GM12891 (cell line): ENCODE data around the gene GJA5.

Experiments
- DNase-seq: peaks from one replicate; pipeline ENCODE4 v3.0.0; 2011; ENCODE audit warnings: low spot score; ENCODE audit not compliant: insufficient read length
- FAIRE-seq: peaks from 2 replicates; lab custom pipeline; 2011; peaks lifted over from hg19 to GRCh38; lab: Jason Lieb, UNC
- PAX5 ChIP-seq: IDR thresholded peaks from 2 replicates; pipeline ENCODE4 v1.6.1; 2011; ENCODE audit warnings: low read length, moderate library complexity, mild to moderate bottlenecking; ENCODE audit not compliant: insufficient read depth, severe bottlenecking
- POLR2A ChIP-seq: IDR thresholded peaks from 2 replicates; pipeline ENCODE4 v1.6.1; 2011; ENCODE audit warnings: low read depth, low read length, control low read depth
- POLR2AphosphoS5 ChIP-seq: IDR thresholded peaks from 2 replicates; pipeline ENCODE4 v1.6.1; 2011; ENCODE audit warnings: low read depth, low read length, control low read depth
- POU2F2 ChIP-seq: IDR thresholded peaks from 2 replicates; pipeline ENCODE4 v1.6.1; 2011; ENCODE audit warnings: low read depth, mild to moderate bottlenecking, control low read depth, low read length, moderate library complexity
- SPI1 ChIP-seq: IDR thresholded peaks from 2 replicates; pipeline ENCODE4 v1.6.1; 2011; ENCODE audit warnings: low read depth, low read length, control low read depth
- TAF1 ChIP-seq: IDR thresholded peaks from 2 replicates; pipeline ENCODE4 v1.6.1; 2011; ENCODE audit warnings: low read depth, low read length, control low read depth

GJA5 gene

GRCh38 chr1:147750618-147751217, 9.7 kb downstream of the GJA5 start:
- TF ChIP-seq SPI1 (no peak), POLR2AphosphoS5 (no peak), POU2F2 (no peak), POLR2A (no peak), TAF1 (no peak), PAX5 (no peak)
- DNase-seq (no peak), FAIRE-seq (no peak)

DNA sequence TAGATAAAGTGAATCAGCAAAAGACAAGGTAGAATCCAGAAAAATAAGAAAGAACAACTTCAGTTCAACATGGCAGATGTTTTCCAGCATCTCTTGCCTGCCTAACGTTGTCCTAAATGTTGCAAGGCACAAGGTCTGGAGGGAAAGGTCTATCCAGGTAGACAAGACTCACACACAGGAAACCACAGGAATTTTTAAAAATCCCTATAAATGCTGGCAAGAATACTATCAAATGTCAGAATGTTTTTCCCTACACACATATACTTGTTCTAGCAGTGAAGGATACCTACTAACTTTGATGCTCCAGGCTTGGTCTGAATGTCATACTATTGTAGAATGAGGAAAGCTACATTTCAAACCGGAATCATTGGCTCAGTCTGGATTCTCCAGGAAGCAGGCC, 10.6 kb downstream of the GJA5 start:
- no peak for FAIRE-seq
- no peak for DNase-seq
- no peak for TF ChIP-seq POLR2A
- TF ChIP-seq TAF1 = no peak
- no peak for TF ChIP-seq PAX5
- no peak for TF ChIP-seq POU2F2
- no peak for TF ChIP-seq SPI1

DNA sequence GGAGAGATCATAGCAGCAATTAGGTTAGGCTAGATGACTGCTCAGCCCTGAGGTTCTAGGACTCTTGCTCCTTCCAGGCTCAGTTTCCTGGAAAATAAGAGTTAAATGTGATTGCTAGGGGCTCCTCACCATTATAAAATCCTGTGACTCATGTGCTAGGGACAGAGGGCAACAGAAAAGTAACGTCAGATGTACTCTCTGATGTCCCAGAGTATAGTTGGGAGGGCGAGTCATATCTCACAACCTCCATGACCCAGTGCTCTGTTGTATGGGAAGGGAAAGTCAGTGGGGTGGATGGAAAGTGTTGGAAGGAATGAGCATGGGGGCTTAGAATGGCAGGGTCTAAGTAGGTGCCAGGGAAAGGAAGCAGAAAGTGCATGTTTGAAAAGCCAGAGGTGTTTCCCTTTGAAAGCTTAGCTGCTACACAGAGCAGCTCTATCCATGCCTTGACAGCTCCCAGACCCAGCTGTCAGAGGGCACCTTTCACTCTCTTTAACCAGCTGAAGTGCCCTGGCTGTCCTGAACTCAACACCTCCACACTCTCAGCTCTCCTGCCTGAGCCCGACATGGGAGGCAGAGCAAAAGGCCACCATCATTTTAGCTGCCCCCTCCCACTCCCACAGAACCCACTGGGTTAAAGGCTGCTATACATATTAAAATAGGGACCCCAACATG, 11.6 kb downstream of the GJA5 start:
- DNase-seq (no peak), FAIRE-seq (no peak)
- TF ChIP-seq POLR2A (no peak), POLR2AphosphoS5 (no peak), TAF1 (no peak), PAX5 (no peak), SPI1 (no peak), POU2F2 (no peak)

DNA sequence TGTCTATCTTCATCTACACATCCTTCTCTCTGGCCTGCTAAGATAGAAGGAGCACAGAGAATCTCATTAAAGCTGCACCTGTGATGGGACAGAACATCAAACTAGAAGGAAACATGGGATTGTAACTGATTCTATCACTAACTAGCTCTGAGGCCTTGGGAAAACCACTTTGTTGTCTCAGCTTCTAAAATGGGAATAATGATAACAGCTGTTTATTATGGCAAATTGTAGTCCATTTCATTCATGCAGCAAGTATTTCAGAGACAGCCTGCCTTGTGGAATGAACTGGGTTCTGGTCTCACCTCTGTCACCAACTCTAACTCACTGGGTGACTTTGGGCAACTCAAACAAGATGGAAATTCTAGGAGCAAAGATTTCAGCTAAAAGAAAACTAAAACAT, 12.4 kb downstream of the GJA5 start:
- FAIRE-seq (no peak), DNase-seq (no peak)
- no peak for TF ChIP-seq POLR2A

- DNase-seq = no peak
These were observed 15.1 kb downstream of the GJA5 start for GRCh38 chr1:147745271-147745670.

GRCh38 chr1:147741065-147741464, 19.3 kb downstream of the GJA5 start:
- FAIRE-seq (no peak), DNase-seq (no peak)
- TF ChIP-seq POU2F2 = no peak
- no peak for TF ChIP-seq SPI1
- no peak for TF ChIP-seq POLR2AphosphoS5
- no peak for TF ChIP-seq TAF1
- no peak for TF ChIP-seq PAX5
- no peak for TF ChIP-seq POLR2A

More at GRCh38 chr1:147745271-147745670, 15.1 kb downstream of the GJA5 start:
- no peak for TF ChIP-seq POLR2AphosphoS5
- TF ChIP-seq TAF1 = no peak
- no peak for TF ChIP-seq POU2F2
- no peak for TF ChIP-seq SPI1
- no peak for TF ChIP-seq PAX5
- TF ChIP-seq POLR2A = no peak
- no peak for FAIRE-seq

DNA sequence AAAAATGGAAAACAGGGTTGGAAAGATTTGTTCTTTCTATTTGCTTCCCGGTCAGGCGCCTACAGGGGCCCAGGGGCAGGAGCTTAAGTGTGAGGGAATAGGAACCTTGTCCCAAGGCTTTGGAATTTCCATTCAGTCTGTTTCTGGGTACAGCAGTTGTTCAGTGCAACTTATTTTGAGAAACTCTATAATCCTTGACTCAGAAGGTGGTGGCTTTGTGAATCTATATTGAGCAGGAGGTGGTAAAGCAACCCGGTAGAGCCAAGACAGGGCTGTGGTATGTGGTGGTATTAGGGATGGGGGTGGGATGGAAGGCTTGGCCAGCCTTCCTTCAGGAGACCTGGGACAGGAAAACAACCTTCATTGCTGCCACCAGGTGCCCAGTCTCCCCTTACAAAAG, 20.0 kb downstream of the GJA5 start:
- DNase-seq (no peak), FAIRE-seq (no peak)
- TF ChIP-seq PAX5 (no peak), POLR2AphosphoS5 (no peak), SPI1 (no peak), POLR2A (no peak), POU2F2 (no peak), TAF1 (no peak)

DNA sequence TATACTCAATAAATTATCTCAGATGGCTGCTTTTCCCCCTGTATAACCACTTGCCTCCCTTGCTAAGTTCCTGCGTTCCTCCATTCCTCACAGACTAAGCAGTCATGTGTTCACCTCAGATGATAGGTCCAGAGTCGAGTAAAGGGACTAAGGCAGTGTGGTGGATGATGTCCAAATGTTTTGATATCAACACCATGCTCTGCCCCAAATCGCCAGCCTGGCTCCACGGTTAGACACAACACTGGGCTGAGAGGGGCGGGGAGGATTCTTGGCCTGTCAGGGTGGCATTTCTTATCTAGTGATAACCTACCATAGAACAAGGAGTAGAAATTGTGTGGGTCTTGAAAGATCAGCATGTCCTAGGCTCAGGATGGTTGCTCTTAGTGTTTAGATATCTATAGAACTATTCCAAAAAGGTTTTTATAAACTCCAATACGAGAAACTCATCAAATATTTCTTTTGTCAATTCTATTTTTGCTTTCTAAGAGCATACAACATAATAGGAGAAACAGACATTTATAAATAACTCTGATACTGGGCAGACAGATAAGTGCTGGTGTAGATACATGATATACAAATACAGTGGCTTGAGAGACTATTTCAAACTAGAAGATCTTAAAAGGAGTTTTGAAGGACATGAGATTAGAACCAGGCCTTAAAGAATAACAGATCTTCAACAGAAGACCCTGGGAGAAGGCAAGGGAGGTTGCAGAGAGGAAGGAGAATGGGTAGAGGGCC, 21.5 kb downstream of the GJA5 start:
- TF ChIP-seq POLR2AphosphoS5 = no peak
- no peak for TF ChIP-seq SPI1
- TF ChIP-seq POU2F2 = no peak
- no peak for TF ChIP-seq POLR2A
- FAIRE-seq = no peak
- no peak for DNase-seq

- no peak for TF ChIP-seq SPI1
- FAIRE-seq = no peak
These were observed 22.3 kb downstream of the GJA5 start for GRCh38 chr1:147738129-147738528.

GRCh38 chr1:147736883-147737282, 23.5 kb downstream of the GJA5 start:
- TF ChIP-seq SPI1 (no peak), TAF1 (no peak), POU2F2 (no peak), POLR2AphosphoS5 (no peak), PAX5 (no peak), POLR2A (no peak)
- no peak for FAIRE-seq

More at GRCh38 chr1:147738129-147738528, 22.3 kb downstream of the GJA5 start:
- no peak for DNase-seq

More at GRCh38 chr1:147736883-147737282, 23.5 kb downstream of the GJA5 start:
- DNase-seq = no peak
